HG03103 (cell line): Measurements from ENCODE around the gene PDE4D.

Experiments
- ATAC-seq: cut with Tn5 transposase; IDR thresholded peaks from one replicate; pipeline ENCODE4 v1.9.1; 2021; ENCODE audit warnings: low read depth; ENCODE audit not compliant: unreplicated experiment

The PDE4D gene

DNA sequence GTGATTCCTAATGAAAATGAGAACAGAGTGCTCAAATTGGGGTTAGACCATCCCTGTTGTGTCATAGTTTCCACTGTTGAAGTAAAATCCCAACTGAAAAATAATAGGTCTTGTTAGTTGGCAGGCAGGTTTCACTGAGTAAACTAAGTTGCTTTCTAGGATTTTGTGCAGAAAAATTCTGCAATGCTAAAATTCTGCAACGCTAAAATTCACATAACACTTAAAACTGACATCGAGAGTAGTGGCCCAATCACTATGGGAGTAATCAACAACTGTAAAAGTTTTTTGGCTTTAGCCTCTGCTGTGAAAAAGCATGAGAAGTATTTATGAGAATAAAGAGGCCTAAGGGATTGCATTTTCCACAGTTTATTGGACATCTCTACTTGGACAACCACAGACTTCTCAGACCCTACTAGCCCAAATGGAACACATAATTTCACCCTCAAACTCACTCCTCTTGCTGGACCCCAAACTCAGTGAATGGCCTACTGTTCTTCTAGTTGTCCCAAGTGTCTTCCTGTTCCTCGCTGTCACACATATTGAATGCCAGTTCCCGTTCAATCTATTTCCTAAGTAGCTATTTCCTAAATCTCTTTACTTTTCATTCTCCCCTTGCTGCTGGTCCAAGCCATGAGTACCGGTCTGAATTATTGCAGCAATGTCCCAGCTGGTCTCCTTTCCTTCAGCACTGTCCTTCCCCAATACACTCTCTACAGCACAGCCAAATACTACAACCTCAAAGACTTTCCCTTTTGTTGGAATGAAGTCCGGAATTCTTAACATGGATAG, 355.4 kb downstream of the PDE4D start:
- ATAC-seq: no peak

DNA sequence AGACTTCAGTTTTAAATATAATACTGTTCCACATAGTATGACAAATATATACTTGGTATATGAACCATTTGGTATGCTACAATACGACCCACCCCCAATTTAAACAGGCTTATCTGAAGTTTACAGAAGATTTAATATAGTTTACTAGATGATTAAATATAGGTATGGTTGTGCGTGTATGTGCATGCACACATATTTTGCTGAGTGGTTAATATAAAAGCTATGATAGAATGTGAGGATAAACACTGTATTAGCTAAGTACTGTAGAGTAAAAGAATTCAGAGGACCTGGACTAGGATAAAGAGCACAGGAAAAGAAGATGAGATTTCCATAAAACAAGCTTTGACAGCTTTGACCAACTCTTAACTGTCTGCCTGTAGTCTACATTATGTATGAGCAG, 356.7 kb downstream of the PDE4D start:
- no peak for ATAC-seq

DNA sequence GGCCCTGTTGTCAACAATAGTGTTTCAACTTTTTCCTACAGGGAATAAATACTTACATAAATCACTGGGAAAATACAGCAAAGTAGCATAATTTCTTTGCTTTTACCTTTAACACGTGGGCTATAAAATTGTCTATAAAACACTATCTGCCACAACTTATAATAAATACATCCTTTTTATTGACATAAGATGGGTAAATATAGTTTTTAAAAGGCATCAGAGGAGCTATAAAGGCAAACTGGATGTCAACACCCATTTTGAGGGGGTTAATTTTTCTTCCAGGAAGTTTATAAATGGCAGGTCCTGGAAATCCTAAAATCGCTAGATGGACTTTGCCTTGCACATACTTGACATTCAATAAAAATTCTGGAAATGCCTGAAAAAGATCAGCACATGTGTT, 358.0 kb downstream of the PDE4D start:
- no peak for ATAC-seq

DNA sequence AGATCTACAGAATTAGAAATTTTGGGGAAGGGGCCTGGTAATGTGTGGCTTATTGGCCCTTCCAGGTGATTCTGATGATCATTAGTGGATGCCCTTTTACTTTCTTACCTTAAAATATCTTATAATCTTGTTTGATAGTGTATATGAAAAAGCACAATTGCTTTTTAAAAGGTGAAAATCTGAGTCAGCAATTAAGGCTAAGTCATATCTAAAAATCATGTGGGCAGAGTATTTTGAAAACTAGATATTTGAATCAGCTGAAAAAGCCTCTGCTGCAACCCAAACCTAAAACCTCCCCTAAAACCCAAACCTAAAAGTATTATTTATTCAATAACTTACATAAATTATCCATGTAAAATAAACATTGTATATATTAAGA, 359.8 kb downstream of the PDE4D start:
- ATAC-seq: no peak

DNA sequence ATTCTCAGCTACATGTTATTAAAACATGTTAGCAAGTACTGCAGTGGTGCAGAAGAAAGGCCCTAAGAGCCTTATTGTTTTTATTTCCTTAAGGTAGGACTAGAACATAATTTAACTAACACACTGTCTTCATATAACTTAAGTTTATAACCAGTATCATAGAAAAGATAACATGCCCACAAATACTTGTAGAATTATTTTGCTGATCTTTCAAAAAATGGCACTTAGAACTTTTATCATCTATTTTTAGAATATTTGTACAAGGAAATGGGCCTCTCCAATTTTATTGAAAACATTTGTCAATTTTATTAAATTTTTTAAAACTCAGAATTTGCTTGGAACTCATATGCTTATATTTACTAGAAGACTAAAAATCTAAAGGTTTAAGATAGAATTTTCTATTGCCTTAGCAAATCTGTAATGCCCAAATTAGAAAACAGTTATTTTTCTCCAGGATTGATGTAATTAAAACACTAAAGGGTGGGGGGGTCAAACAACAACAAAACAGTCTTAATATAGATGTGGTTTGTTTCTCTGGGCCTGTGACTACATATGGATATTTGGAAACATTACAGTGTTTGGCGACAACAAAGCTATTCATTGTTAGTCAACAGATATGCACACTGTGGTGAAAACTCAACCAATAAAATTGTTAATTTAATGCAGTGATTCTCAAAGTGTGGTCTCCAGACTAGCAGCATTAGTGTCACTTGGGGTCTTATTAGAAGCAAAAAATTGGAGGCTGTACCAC, 360.4 kb downstream of the PDE4D start:
- ATAC-seq: no peak

DNA sequence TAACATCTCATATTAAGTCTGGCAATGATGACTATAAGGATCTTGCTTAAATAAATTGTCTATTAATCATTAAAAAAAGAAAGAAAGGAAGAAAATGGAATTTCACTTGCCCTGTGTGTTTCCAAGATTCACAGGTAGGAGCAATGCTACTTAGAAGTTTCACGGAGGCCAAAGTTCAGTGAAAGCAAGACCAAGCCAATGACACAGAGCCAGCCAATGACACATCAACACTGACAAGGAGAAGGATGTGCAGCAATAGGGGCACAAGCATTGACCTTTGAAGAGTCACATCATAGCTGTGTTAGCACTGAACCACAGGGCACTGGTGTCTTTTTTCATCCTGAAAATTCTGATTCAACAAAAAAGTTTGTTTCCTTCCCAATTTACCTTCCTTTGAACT, 364.3 kb downstream of the PDE4D start:
- no peak for ATAC-seq

DNA sequence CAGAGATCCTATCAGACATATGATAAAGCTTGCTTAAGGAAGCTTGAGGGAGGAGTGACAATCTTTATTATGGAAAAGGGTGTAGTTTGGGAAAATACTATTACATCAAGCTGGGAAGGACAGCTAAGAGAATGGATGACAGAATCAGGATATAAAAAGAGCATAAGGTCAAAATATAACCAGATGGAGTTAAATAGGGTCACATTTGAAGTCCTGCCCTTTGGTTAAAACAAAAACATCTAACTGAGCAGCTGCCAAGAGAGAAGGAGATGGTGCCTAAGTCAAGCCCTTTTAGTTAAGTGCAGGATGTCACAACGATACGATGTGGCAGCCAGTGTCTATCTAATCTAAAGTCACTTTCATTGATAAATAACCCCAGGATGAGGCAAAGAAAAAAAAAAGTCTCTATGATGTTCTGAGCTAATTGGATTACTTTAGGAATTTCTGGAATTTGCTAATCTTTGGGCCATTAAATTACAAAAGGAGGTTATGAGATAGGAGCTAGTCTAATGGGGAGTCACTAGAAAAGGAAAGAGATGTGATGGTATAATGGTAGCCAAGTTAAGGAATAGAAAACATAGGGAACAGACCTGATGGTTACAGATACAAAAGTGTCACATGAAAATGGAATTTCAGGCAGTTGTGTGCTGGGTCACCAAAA, 365.2 kb downstream of the PDE4D start:
- ATAC-seq: no peak

DNA sequence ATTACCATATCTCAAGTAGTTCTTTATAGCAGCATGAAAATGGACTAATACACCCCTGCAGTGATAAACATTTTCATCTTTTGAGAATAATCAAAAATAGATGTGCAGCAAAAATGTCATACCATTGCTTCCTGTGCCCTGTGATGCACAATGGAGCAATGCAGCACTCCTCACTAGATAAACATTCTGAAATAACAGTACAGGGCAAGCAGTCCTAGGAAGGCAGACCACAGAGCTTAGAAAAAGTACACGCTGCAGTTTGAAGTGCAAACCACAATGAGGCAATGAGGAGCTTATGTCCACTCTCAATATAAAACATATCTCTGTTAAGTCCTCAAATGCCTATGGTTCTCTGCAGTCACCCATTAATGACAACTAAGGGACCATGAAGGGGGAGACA, 367.6 kb downstream of the PDE4D start:
- ATAC-seq: no peak

DNA sequence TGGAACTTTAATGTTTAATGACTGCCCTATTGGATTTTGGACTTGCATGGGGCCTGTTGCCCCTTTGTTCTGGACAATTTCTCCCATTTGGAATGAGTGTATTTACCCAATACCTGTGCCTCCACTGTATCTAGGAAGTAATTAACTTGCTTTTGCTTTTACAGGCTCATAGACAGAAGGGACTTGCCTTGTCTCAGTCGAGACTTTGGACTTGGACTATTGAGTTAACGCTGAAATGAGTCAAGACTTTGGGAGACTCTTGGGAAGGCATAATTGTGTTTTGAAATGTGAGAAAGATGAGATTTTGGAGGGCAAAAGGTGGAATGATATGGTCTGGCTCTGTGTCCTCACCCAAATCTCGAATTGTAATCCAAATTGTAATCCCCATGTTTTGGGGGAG, 368.2 kb downstream of the PDE4D start:
- no peak for ATAC-seq

DNA sequence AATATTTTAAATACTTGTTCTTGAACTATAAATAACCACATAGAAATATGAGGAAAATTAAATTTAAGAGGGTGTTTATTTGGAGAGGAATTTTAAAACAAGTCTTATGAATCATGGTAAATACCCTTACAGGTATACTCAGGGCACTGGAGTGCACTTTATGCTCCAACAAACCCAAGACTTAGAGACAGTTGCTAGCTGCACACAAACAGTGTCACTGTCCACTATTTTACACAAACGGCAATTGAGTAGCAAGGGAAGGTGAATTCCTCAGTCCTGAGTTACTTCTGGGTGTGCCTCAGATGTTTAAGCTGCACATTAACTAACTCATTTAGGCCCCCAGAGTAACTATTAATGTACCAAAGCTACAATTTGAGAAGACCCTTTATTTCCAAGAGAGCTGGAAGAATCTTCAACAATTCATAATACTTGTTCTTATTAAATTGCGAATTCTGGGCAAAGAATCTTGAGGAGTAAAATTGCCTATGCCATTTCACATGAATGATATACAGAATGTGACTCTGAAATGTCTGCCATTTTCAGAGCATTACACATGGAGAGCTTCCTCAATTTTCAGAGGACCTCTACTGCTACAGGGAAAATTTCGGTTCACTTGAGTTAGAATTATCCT, 371.2 kb downstream of the PDE4D start:
- ATAC-seq: no peak

DNA sequence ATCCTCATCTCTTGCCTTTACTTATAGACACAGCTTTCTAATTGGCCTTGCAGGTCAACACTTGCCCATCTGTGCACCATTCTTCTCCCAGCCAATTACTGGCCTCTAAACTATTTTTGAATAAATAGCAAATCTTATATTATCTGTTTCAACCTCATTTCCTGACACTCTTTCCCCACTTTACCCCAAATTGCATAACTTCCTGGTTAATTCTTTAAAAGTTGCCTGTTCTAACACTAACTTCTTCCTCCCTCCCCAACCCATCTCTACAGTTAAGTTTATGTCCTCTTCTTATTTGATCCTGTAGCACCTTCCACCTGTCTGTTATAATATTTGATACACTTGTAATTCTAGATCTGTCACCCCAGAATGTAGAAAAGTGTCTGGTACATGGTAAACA, 372.1 kb downstream of the PDE4D start:
- no peak for ATAC-seq

DNA sequence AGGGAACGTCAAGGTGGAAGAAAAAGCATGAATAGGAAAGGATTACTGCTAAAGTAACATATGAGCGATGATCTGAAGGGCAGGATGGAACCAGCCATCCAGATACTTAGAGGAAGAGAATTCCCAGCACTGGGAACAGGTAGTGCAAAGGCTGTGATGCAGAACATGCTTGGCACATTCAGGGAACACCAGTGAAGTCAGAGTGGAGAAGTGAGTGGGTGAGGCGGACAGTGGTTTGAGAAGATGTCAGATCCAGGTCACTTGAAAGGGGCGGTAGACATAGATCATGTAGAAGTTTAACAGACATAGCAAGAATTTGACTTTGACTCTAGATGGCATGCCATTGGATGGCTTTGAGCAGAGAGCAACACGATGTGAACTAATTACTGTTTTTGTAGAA, 374.2 kb downstream of the PDE4D start:
- no peak for ATAC-seq

DNA sequence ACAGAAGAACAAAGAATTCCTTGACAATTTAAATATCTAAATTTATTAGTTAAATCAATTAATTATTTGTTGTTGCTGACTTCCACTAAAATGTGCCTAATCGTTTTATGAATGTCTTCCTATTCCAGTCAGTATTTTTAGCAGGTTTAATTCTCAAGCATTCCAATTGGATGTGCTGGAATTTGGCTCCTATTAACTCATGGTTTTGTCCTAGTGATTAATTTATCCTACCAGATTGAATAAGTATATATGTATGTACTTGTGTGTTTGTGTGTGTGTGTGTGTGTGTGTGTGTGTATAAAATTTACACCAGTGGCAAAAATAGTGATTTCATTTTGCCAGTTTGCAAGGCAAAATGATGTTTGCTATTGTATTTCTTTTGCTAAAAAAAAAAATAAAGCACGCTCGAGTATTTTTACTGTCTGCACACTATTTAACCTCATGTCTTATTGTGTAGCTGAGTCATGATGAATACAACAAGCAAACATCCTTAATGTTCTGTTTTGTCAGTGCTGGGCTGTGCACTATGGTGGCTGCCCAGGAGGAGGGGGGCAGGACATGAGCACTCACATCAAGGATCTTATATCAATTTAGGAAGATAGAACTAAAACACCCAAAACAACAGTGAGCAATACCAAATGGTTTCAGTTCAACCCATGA, 375.5 kb downstream of the PDE4D start:
- no peak for ATAC-seq

DNA sequence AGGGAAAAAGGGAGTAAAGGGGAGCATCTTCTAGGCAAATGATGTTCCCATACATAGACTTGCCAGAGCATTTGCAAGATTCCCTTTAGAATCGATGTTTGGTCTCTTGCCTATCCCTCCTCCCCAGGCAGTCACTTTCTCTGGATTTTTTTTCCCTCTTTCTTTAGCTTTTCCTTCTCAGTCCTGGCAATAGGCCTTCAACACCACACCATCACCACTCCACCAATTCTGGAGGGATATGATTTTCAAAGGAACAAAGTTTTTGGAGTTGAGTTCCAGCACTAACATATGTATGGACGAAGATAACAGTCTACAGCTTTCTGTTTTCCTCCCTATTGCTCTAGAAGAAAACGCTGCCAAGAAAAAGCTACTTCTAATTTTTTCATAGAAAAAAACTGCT, 377.4 kb downstream of the PDE4D start:
- no peak for ATAC-seq

DNA sequence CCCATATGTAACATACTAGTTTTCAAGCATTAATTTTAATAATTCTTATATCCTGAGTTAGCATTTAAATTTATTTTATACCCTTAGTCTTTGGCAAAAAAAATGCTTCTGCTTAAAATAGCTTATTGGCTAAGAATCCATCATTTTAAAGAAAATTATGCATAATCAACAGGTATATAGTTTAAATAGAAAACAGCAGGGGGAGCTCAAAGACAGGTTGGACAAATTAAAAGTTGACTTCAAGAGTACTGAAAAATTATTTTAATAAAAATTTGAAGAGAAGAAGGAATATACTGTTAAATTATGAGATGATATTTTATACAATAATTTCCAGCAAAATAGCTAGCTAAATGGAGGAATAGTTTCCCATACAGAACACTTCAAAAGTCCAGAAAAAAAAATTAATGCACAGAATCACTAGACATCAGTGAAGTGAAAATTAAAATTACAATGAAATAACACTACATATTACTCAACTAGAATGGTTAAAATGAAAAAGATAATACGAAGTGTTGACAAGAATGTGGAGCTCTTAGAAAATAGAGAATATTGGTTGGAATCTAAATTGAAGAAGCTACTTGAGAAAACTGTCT, 387.1 kb downstream of the PDE4D start:
- ATAC-seq: no peak

DNA sequence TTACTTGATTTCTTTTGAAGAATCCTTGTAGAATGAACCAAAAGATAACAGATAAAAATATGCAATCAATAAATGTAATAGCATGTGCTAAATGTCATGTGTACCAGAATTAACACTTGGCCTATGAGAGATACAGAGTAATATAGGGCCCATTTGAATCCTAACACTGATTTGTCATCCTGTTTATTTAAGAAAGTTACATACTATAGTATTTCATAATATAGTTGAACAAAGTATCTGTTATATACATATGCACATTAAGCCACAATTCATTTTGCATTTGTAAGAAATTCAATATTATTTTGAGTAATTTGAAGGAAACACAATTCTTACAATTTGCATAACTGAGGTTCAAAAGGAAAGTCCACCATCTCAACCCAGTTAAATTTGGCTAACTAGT, 389.5 kb downstream of the PDE4D start:
- no peak for ATAC-seq

DNA sequence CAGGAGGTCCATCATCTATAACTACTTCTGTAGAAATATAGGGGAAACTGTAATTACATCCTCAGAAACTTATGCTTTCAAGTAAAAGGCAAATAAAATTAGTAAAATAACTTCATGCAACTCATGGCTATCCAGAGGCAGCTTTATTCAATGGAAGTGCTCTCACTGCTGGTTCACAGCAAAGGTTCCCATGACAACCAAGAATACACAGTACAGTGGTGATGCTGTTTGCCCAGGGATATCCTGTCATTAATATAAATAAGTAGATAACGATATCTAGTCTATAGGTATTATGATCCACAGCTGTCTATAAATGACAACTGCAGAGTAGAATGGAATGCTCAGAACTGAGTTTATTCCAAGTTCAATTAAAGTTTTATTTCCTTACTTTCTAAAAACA, 390.3 kb downstream of the PDE4D start:
- no peak for ATAC-seq

DNA sequence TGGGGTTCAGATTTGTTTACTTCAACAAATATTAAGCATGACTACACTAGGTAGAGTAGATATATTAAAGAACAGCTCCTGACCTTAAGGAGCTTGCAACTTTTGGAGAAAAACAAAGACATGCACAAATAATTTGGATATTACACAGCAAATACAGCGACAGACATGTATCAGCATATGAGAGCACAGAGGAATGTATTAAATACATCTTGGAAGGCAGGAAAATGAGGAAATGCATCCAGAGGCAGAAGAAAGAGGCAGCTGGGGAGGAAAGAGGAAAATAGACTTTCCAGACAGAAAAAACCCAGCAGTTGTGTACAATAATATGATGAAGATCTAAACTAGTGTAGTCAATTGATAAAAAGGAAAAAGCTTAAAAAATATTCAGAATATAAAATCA, 392.2 kb downstream of the PDE4D start:
- ATAC-seq: no peak

DNA sequence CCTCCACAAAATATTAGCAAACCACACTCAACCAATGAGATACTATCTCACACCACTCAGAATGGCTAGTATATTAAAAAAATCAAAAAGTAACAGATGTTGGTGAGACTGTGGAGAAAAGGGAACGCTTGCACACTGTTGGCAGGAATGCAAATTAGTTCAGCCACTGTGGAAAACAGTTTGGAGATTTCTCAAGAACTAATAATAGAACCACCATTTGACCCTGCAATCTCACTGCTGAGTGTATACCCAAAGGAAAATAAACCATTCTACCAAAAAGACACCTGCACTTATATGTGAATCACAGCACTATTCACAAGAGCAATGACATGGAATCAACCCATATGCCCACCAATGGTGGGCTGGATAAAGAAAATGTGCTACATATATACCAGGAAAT, 393.5 kb downstream of the PDE4D start:
- no peak for ATAC-seq

DNA sequence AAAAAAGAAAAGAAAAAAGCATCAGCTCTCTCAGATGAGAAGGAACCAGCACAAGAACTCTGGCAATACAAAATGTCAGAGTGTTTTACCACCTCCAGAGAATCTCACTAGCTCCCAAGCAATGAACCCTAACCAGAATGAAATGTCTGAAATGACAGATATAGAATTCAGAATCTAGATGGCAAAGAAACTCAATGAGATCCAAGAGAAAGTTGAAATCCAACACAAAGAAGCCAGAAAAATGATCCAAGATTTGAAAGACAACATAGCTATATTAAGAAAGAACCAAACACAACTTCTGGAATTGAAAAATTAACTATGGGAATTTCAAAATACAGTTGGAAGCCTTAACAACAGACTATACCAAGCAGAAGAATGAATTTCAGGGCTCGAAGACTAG, 396.3 kb downstream of the PDE4D start:
- ATAC-seq: no peak
